Omental fat pad (tissue), 4 donors: ENCODE results near the gene ALKBH7. TPM values are rescaled to one million over a fixed set of nuclear protein-coding genes. Genes with fewer than 3 reads are reported as not detected.

Experiments
- ATAC-seq: fragments of 150-250 bp; one replicate; pipeline ENCODE4 v1.9.1; 2016; ENCODE audit warnings: mild to moderate bottlenecking, moderate library complexity; ENCODE audit not compliant: low FRiP score
- DNase-seq: peaks from one replicate; pipeline ENCODE4 v3.0.0-alpha.2; 2019; ENCODE audit warnings: low spot score
- total RNA-seq, 4 donors: library from RNA; depleted of rRNA; stranded (reverse); fragments of >200 nt; gene quantifications; one replicate each; pipeline ENCODE4 v1.1.0, GENCODE V29; 2016
- TF ChIP-seq, protein P1 (sequence below), 3 donors: fragments of 450-650 bp; IDR thresholded peaks; one replicate each; pipeline ENCODE4 v1.5.1; 2016 to 2017; ENCODE audit warnings: antibody characterized with exemption in 3 of 3, mild to moderate bottlenecking in 3 of 3, moderate library complexity in 2 of 3

Gene ALKBH7
- total RNA-seq, 4 donors from 2014 or later = 39.3 to 49.2 (median 43.4) TPM

DNA sequence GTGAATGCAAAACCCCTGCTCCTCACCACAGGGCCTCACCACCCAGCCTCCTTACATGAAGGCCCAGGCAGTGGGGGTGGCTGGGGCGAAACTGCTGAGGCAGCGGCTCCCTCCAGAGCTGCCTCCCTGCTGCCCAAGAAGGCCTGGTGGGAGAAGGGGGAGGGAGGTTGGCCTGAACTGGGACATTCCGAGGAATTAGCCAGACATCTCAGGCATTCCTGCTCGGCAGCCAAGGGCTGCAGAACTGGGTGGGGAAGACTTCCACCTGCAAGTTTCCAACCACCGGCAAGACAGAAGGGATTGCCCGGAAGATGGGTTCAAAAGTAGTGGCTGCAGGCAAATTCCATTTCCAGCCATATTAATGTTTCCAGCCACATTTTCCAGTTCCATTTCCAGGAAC lies 5.4 kb downstream of the ALKBH7 start:
- ATAC-seq (no peak), DNase-seq (no peak)
- TF ChIP-seq, protein P1, sequence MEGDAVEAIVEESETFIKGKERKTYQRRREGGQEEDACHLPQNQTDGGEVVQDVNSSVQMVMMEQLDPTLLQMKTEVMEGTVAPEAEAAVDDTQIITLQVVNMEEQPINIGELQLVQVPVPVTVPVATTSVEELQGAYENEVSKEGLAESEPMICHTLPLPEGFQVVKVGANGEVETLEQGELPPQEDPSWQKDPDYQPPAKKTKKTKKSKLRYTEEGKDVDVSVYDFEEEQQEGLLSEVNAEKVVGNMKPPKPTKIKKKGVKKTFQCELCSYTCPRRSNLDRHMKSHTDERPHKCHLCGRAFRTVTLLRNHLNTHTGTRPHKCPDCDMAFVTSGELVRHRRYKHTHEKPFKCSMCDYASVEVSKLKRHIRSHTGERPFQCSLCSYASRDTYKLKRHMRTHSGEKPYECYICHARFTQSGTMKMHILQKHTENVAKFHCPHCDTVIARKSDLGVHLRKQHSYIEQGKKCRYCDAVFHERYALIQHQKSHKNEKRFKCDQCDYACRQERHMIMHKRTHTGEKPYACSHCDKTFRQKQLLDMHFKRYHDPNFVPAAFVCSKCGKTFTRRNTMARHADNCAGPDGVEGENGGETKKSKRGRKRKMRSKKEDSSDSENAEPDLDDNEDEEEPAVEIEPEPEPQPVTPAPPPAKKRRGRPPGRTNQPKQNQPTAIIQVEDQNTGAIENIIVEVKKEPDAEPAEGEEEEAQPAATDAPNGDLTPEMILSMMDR (IDR thresholded peaks at IDR 0.05) = no peak

DNA sequence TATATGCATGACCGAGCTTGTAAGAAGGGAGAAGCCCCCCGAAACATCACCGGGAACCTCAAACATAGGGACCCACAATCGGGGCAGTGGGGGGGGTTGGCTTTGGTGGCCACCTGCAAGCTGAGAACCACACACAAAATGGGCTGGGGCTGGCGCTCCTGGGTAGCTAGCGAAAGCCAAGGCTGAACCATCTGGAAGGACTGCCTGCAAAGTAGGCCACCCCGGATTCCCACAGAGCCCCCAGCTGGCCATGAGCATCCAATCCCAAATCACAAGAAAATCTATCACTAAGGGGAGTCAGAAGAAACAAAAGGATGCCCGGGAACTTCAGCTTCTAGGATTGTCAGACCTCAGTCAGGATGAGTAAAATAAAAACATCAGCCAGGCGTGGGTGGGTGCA lies 5.9 kb downstream of the ALKBH7 start:
- no peak for DNase-seq
- no peak for ATAC-seq
- TF ChIP-seq, protein P1 (IDR thresholded peaks at IDR 0.05) = no peak

DNA sequence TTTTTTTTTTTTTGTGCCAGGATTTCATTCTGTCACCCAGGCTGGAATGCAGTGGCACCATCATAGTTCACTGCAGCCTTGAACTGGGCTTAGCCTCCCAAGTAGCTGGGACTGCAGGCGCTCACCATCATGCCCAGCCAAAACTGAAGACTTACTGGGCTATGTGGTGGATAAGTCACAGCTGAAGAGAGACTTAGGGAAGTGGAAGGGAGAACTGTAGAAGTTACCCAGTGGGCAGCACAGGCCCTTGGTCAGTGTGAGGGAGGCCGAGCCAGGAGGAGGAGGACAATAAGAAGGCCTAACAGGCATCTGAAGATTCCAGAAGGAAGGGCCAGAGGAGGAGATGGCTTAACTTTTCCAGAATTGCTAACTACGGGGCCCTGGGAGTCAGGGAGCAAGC lies 7.2 kb downstream of the ALKBH7 start:
- TF ChIP-seq, protein P1 (IDR thresholded peaks at IDR 0.05) = no peak
- no peak for ATAC-seq
- no peak for DNase-seq

DNA sequence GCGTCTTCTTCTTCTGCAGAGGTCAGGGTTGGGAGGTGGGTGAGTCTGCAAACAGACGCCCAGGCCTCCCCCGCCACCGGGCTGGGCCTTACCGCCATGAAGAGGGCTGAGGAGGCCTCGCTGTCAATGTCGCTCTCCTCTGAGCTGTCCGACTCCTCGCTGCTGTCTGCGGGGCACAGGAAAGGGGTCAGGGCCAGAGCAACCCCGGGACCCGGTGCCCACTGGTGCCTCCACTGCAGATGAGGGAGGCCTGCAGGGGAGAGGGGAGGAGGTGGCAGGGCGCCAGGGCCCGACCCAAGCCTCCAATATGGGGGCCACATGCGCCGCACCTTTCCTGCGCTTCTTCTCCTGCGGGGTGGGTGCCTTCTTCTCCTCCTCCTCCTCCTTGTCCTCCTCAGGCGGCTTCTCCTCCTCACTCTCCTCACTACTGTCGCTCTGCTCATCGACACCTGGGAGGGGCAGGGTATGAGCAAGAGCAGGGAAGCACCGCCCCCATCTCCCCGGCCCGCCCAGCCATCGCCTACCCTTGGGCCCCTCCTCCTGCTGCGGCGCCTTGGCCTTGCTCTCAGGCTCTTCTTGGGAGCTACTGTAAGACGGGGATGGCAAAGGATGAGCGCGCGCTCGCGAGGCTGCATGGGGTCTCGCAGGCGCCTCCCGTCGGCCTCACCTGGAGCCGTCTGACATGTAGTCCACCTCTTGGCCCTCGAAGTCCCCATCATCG lies 8.6 kb downstream of the ALKBH7 start:
- no peak for DNase-seq
- TF ChIP-seq, protein P1 (IDR thresholded peaks at IDR 0.05) = no peak
- ATAC-seq = no peak

DNA sequence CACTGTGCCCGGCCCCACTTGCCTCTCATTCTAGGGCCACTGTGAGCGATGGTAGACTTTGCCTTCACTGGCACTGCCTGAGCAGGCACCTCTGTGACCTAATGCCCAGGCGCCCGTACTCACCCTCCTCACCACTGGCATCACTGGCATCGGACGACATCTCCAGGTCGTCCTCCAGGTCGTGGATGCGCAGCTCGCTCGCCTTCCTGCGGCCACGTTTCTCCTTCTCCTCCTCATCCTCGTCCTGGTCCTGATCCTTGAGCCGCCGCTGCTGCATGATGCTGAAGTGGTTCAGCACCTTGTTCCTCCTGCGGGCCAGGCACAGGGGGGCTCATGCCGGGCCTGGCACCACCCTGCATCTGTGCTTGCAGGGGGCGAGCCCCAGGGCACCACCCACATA lies 10.6 kb downstream of the ALKBH7 start:
- no peak for ATAC-seq
- no peak for DNase-seq
- TF ChIP-seq, protein P1 (IDR thresholded peaks at IDR 0.05) = no peak

DNA sequence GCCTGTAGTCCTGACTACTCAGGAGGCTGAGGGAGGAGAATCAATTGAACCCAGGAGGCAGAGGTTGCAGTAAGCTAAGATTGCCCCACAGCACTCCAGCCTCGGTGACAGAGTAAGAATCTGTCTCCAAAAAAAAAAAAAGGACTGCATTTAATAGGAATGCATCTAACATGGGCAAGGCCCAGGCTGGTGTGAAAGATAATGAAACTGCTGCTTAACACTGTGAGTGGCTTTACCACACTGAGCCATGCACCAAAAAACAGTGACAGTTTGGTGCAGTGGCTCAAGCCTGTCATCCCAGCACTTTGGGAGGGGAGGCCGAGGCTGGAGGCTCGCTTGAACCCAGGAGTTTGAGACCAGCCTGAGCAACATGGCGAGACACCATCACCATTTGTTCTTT lies 11.8 kb downstream of the ALKBH7 start:
- no peak for ATAC-seq
- TF ChIP-seq, protein P1 (IDR thresholded peaks at IDR 0.05) = no peak
- DNase-seq = no peak

DNA sequence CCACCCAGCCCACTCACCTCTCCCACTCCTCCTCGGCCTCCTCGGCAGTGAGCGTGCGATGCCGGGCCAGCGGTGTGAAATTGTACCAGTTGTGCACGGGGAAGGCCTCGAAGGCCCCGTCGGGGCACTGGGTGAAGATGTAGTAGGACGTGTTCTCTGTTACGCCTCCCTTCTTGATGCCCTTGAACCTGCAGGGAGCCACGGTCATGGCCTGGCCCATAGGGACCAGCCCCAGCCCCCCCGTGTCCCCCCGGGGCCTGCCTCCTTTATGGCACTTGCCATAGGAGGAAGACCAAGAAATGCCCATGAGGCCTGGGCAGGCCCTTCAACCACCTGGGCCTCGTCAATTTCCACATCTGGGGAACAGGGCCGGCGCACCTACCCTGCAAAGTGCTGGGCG lies 14.8 kb downstream of the ALKBH7 start:
- ATAC-seq = no peak
- TF ChIP-seq, protein P1 (IDR thresholded peaks at IDR 0.05) = no peak
- no peak for DNase-seq
